Measurements from ENCODE around the gene MYO1E. TPM values are rescaled to one million over a fixed set of nuclear protein-coding genes. Genes with fewer than 3 reads are reported as not detected.

The MYO1E gene
- total and polyA plus RNA-seq, 2 donors from 2014 or later = 41.9 to 198 TPM

GRCh38 chr15:59312205-59312604 is 60.5 kb downstream of the MYO1E start:
- H3K36me3 ChIP-seq (ENCODE audit: control insufficient read depth in 2 of 3, insufficient read depth in 3 of 3, low read length in 3 of 3) = no peaks in the 10 kb centered on the region
- DNase-seq (no peak), FAIRE-seq (no peak)
- H3K9me3 ChIP-seq (ENCODE audit: control insufficient read depth in 2 of 3, insufficient read depth in 1 of 3, low read length in 3 of 3) = no peaks in the 10 kb centered on the region
- H3K9ac ChIP-seq (ENCODE audit: low read length in 3 of 3) = no peak overlapping the region
- no peak overlapping the region for H3K27ac ChIP-seq (ENCODE audit: low read depth in 2 of 2, low read length in 2 of 2)
- H3K27me3 ChIP-seq (ENCODE audit: control insufficient read depth, insufficient read depth, low read length) = no peaks in the 10 kb centered on the region
- TF ChIP-seq, protein P1, sequence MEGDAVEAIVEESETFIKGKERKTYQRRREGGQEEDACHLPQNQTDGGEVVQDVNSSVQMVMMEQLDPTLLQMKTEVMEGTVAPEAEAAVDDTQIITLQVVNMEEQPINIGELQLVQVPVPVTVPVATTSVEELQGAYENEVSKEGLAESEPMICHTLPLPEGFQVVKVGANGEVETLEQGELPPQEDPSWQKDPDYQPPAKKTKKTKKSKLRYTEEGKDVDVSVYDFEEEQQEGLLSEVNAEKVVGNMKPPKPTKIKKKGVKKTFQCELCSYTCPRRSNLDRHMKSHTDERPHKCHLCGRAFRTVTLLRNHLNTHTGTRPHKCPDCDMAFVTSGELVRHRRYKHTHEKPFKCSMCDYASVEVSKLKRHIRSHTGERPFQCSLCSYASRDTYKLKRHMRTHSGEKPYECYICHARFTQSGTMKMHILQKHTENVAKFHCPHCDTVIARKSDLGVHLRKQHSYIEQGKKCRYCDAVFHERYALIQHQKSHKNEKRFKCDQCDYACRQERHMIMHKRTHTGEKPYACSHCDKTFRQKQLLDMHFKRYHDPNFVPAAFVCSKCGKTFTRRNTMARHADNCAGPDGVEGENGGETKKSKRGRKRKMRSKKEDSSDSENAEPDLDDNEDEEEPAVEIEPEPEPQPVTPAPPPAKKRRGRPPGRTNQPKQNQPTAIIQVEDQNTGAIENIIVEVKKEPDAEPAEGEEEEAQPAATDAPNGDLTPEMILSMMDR (IDR thresholded peaks at IDR 0.05; ENCODE audit: borderline replicate concordance, extremely low read depth, insufficient read depth) = no peak
- no peak overlapping the region for H3K4me3 ChIP-seq (ENCODE audit: low read length in 3 of 3)
- intact Hi-C loops (cut with DNase I) = no loop called here
- peaks cover 0 to 21% (median 18%) of the 10 kb centered on the region in 3 donors for H3K4me1 ChIP-seq (ENCODE audit: control insufficient read depth in 2 of 3, insufficient read depth in 2 of 3, low read depth in 1 of 3, low read length in 3 of 3)

DNA sequence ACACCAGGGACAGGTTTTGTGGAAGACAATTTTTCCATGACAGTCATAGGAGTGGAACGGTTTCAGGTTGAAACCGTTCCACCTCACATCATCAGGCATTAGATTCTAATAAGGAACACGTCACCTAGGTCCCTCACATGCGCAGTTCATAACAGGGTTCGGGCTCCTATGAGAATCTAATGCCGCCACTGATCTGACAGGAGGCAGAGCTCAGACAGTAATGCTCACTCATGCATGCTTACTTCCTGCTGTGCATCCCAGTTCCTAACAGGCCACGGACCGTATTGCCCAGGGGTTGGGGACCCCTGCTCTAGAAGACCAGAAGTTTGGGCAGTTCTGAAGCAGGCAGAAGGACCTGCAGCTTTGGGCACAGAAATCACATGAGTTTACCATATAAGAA is 61.5 kb downstream of the MYO1E start:
- H3K27ac ChIP-seq (ENCODE audit: low read depth in 2 of 2, low read length in 2 of 2) = no peak overlapping the region
- H3K9ac ChIP-seq (ENCODE audit: low read length in 3 of 3) = no peak overlapping the region
- intact Hi-C loops (cut with DNase I) = no loop called here
- H3K4me3 ChIP-seq (ENCODE audit: low read length in 3 of 3) = no peak overlapping the region
- FAIRE-seq (no peak), DNase-seq (no peak)
- TF ChIP-seq, protein P1 (IDR thresholded peaks at IDR 0.05; ENCODE audit: borderline replicate concordance, extremely low read depth, insufficient read depth) = no peak
- H3K27me3 ChIP-seq (ENCODE audit: control insufficient read depth, insufficient read depth, low read length) = no peaks in the 10 kb centered on the region
- H3K9me3 ChIP-seq (ENCODE audit: control insufficient read depth in 2 of 3, insufficient read depth in 1 of 3, low read length in 3 of 3) = no peaks in the 10 kb centered on the region
- no peaks in the 10 kb centered on the region for H3K36me3 ChIP-seq (ENCODE audit: control insufficient read depth in 2 of 3, insufficient read depth in 3 of 3, low read length in 3 of 3)
- H3K4me1 ChIP-seq (ENCODE audit: control insufficient read depth in 2 of 3, insufficient read depth in 2 of 3, low read depth in 1 of 3, low read length in 3 of 3) = peaks cover 0 to 23% (median 21%) of the 10 kb centered on the region in 3 donors

DNA sequence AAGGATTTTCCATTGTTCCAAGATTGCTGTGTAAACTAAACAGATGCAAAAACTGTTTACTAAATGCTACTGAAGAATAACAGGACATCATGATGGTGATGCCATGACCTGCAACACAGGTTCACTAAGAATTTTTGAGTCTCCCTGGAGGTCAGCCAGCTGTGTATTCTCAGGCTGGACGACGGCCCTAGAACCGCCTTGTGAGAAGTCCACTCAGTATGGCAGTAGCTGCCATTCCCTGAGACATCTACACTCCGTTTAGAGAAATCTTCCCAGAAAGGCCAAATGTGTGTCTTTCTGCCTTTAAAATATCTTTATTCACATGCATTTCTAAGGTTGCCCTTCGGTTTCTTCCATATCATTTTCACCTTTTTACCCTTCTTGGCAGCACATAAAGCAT is 63.3 kb downstream of the MYO1E start:
- no peak overlapping the region for H3K27ac ChIP-seq (ENCODE audit: low read depth in 2 of 2, low read length in 2 of 2)
- no peaks in the 10 kb centered on the region for H3K9me3 ChIP-seq (ENCODE audit: control insufficient read depth in 2 of 3, insufficient read depth in 1 of 3, low read length in 3 of 3)
- H3K36me3 ChIP-seq (ENCODE audit: control insufficient read depth in 2 of 3, insufficient read depth in 3 of 3, low read length in 3 of 3) = no peaks in the 10 kb centered on the region
- intact Hi-C loops (cut with DNase I) = loop anchor here (10.0 kb wide), 1 partner anchor 45 kb away; no protein-coding TSS in a partner anchor
- FAIRE-seq (no peak), DNase-seq (no peak)
- H3K4me3 ChIP-seq (ENCODE audit: low read length in 3 of 3) = no peak overlapping the region
- H3K4me1 ChIP-seq (ENCODE audit: control insufficient read depth in 2 of 3, insufficient read depth in 2 of 3, low read depth in 1 of 3, low read length in 3 of 3) = peaks cover 0 to 22% (median 19%) of the 10 kb centered on the region in 3 donors
- H3K27me3 ChIP-seq (ENCODE audit: control insufficient read depth, insufficient read depth, low read length) = no peaks in the 10 kb centered on the region
- H3K9ac ChIP-seq (ENCODE audit: low read length in 3 of 3) = no peak overlapping the region
- TF ChIP-seq, protein P1 (IDR thresholded peaks at IDR 0.05; ENCODE audit: borderline replicate concordance, extremely low read depth, insufficient read depth) = no peak

DNA sequence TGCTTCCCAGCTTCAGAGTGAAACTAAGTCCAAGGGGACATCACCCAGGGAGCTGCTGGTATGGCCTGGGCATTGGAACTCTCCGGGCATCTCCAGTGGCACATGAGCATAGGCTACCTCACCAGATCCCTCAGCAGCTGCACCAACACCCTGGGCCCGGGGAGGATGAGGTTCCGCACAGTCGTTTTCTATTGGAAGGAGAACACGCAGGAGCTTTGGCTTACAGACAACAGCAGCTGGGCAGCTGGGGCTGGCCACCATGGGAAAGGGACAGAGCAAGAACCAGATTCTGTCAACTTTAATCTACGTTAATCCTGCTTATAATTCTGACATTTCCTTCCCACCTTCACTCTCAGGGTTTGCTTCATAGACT is 65.5 kb downstream of the MYO1E start:
- H3K9me3 ChIP-seq (ENCODE audit: control insufficient read depth in 2 of 3, insufficient read depth in 1 of 3, low read length in 3 of 3) = no peaks in the 10 kb centered on the region
- peaks cover 2 to 12% (median 8%) of the 10 kb centered on the region in 3 donors for H3K4me1 ChIP-seq (ENCODE audit: control insufficient read depth in 2 of 3, insufficient read depth in 2 of 3, low read depth in 1 of 3, low read length in 3 of 3)
- no peak overlapping the region for H3K4me3 ChIP-seq (ENCODE audit: low read length in 3 of 3)
- no peak overlapping the region for H3K27ac ChIP-seq (ENCODE audit: low read depth in 2 of 2, low read length in 2 of 2)
- DNase-seq (no peak), FAIRE-seq (no peak)
- H3K27me3 ChIP-seq (ENCODE audit: control insufficient read depth, insufficient read depth, low read length) = no peaks in the 10 kb centered on the region
- intact Hi-C loops (cut with DNase I) = loop anchor here (10.0 kb wide), 1 partner anchor 48 kb away; no protein-coding TSS in a partner anchor
- TF ChIP-seq, protein P1 (IDR thresholded peaks at IDR 0.05; ENCODE audit: borderline replicate concordance, extremely low read depth, insufficient read depth) = no peak
- no peaks in the 10 kb centered on the region for H3K36me3 ChIP-seq (ENCODE audit: control insufficient read depth in 2 of 3, insufficient read depth in 3 of 3, low read length in 3 of 3)
- no peak overlapping the region for H3K9ac ChIP-seq (ENCODE audit: low read length in 3 of 3)

Measured in kidney (tissue), 14 donors.